Adipose tissue (tissue), 3 donors: ENCODE measurements around the gene SRSF1. TPM values are rescaled to one million over a fixed set of nuclear protein-coding genes. Genes with fewer than 3 reads are reported as not detected.
A peak's percentile ranks its signal among the peaks of the same experiment; 100 is the strongest.
"Not testable (repeated sequence)": the region's sequence is repeated elsewhere in the genome, so short reads cannot be mapped to it uniquely, and the experiment has no call there.

Experiments
- H3K27ac ChIP-seq: one replicate; pipeline ENCODE4 v1.5.1; 2013; ENCODE audit warnings: low read depth, low read length
- WGBS, 3 donors: extraction: QIAGEN DNeasy Blood & Tissue Kit; methylation state at CpG; one replicate each; pipeline ENCODE4 v1.1.7; 2013; 5-methylcytosine and 5-hydroxymethylcytosine counted together
- polyA plus RNA-seq, 3 donors: library from polyadenylated mRNA; stranded (reverse); fragments of 200-250 nt; gene quantifications; one replicate each; pipeline ENCODE4 v1.2.3, GENCODE V29; 2013
- donor health status: healthy with polysubstance abuse.
- donor health status: Bipolar disorder and iron deficiency.
- donor health status: healthy.

Gene SRSF1, protein sequence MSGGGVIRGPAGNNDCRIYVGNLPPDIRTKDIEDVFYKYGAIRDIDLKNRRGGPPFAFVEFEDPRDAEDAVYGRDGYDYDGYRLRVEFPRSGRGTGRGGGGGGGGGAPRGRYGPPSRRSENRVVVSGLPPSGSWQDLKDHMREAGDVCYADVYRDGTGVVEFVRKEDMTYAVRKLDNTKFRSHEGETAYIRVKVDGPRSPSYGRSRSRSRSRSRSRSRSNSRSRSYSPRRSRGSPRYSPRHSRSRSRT
- 100 to 1,000 TPM in 2 of 3 donors, 10 to 100 TPM in 1; 43.4 to 130 (median 111) TPM for polyA plus RNA-seq

GRCh38 chr17:58006924-58007780 lies at the start of gene SRSF1:
Gene SRSF1, minus strand, starts transcription at chr17:58007246. Its CDS starts 109 bp downstream, at chr17:58007137.
- WGBS, 3 donors = 0% methylated on average over 86 of the region's 86 CpGs
- H3K27ac ChIP-seq = peak within 1 kb of the TSS; percentile 44

DNA sequence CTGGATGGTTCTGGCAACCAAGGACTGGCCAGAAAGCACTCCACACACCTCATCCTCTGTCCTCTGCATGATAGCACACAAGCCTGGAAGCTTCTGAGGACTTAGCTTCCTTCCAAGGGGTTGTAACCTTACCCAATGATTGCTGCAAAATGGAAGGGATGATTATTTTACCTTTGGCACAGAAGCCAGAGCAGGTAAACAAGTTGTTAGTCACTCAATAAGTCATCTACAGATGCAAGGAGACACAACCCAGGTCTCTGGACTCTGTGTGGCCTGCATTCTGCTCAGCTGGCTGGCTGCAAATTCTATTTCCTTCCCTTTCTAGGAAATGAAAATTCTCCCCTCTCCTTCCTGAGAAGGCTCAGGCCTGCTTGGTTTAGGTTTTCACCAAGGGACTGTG lies 49.4 kb upstream of the SRSF1 start:
- no peak overlapping the region for H3K27ac ChIP-seq

- 73 to 89% (median 83%) methylated on average over 6 of the region's 6 CpGs for WGBS, 3 donors
Measured at GRCh38 chr17:58054641-58055040, 47.6 kb upstream of the SRSF1 start.

GRCh38 chr17:58052945-58053715 lies 46.1 kb upstream of the SRSF1 start:
- 61 to 68% (median 63%) methylated on average over 8 of the region's 8 CpGs for WGBS, 3 donors
- no peak overlapping the region for H3K27ac ChIP-seq

More at GRCh38 chr17:58054641-58055040, 47.6 kb upstream of the SRSF1 start:
- H3K27ac ChIP-seq = no peak overlapping the region

DNA sequence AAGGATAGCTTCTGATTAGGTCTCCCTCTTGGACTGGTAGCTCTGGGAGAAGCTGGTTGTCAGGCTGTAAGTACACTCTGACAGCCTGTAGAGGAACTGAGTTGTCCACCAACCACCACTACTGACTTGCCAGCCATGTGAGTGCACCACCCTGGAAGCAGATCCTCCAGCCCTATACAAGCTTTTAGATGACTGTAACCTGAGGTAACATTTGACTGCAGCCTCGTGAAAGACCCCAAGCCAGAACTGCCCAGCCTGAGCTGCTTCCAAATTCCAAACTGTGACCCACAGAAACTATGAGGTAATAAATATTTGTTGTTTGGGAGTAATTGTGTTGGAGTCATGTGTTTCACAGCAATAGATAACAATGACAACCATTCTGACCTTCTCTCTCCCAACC lies 45.4 kb upstream of the SRSF1 start:
- H3K27ac ChIP-seq = no peak overlapping the region
- WGBS, 3 donors = 22 to 69% (median 67%) methylated on average over 1 of the region's 1 CpG

- no peak overlapping the region for H3K27ac ChIP-seq
- 87 to 92% (median 91%) methylated on average over 1 of the region's 1 CpG for WGBS, 3 donors
Measured at GRCh38 chr17:58051468-58051867, 44.4 kb upstream of the SRSF1 start.

- WGBS, 3 donors = 95% methylated on average over 2 of the region's 2 CpGs
- no peak overlapping the region for H3K27ac ChIP-seq
Measured at GRCh38 chr17:58050966-58051365, 43.9 kb upstream of the SRSF1 start.

- WGBS, 3 donors = 83 to 92% (median 92%) methylated on average over 4 of the region's 4 CpGs
- no peak overlapping the region for H3K27ac ChIP-seq
Measured at GRCh38 chr17:58049533-58049932, 42.5 kb upstream of the SRSF1 start.

DNA sequence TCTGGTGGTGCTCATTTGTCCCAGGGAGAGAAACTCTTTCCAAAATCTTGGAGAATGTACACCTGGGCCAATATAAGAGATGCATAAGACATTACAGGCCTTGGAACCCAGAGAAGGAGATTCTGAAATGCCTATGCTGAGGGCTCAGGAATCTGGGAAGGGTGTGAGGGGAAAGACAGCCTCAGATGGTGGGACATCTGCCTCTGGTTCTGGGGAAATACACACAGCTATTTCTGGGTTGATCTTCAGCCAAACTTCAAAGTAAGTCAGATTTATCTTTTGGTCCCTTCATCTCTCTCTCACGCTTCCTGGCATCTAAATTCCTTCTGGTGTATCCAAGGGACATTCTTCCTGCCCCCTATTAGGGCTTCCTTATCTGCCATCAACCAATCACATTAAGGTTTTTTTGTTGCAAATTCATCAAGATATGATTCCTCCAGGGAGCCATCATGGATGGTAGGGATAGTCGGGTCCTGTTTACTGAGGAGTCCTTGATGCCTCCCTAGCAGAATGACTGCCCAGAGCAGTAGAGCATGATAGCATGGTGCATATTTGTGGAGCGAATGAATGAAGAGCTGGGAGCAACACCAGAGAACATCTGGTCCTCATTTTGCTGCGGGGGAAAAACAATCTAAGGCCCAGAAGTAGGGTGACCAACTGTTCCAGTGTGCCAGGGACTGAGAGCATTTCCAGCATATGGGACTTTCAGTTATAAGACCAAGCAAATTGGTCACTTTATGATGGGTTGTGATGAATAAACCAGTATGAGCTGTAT lies 40.5 kb upstream of the SRSF1 start:
- no peak overlapping the region for H3K27ac ChIP-seq
- 69 to 84% (median 79%) methylated on average over 4 of the region's 4 CpGs for WGBS, 3 donors

GRCh38 chr17:58046239-58047094 lies 39.4 kb upstream of the SRSF1 start:
- WGBS, 3 donors = 63 to 65% (median 64%) methylated on average over 18 of the region's 18 CpGs

GRCh38 chr17:58044256-58044655 lies 37.2 kb upstream of the SRSF1 start:
- 87 to 90% (median 90%) methylated on average over 6 of the region's 6 CpGs for WGBS, 3 donors
- H3K27ac ChIP-seq = not testable (repeated sequence)

More at GRCh38 chr17:58046239-58047094, 39.4 kb upstream of the SRSF1 start:
- no peak overlapping the region for H3K27ac ChIP-seq

- no peak overlapping the region for H3K27ac ChIP-seq
- 69 to 87% (median 83%) methylated on average over 5 of the region's 5 CpGs for WGBS, 3 donors
Measured at GRCh38 chr17:58043221-58044181, 36.5 kb upstream of the SRSF1 start.

- 54 to 62% (median 56%) methylated on average over 5 of the region's 5 CpGs for WGBS, 3 donors
- no peak overlapping the region for H3K27ac ChIP-seq
Measured at GRCh38 chr17:58041161-58041560, 34.1 kb upstream of the SRSF1 start.

GRCh38 chr17:58040386-58040785 lies 33.3 kb upstream of the SRSF1 start:
- WGBS, 3 donors = 71 to 74% (median 72%) methylated on average over 8 of the region's 8 CpGs
- no peak overlapping the region for H3K27ac ChIP-seq

DNA sequence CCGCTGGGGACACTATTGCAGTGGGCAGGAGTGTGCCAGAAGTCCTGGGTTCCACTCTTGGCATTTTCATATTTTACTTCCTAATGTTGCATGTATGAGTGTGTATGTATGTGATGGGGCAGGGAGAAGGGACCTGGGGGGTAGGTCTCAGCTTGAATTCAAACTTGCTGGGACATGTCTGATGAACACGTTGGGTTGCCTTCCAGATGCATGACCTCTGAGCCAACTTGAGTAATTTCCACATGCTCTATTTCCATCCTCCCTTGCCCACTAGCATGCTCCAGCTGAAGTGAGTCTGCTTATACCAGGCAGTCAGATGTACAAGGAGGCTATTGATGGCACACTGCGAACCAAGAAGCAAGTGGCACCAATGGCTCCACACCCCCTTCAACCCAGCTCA lies 32.9 kb upstream of the SRSF1 start:
- 79 to 90% (median 89%) methylated on average over 3 of the region's 3 CpGs for WGBS, 3 donors
- H3K27ac ChIP-seq = no peak overlapping the region

GRCh38 chr17:58032691-58033415 lies 25.8 kb upstream of the SRSF1 start:
- 52 to 56% (median 54%) methylated on average over 6 of the region's 6 CpGs for WGBS, 3 donors
- no peak overlapping the region for H3K27ac ChIP-seq
